ENCODE measurements around the gene POR. TPM values are rescaled to one million over a fixed set of nuclear protein-coding genes. Genes with fewer than 3 reads are reported as not detected.

POR gene
- total and polyA plus RNA-seq, 2 of the 13 experiments (the other 11 are each of a cell fraction or from before 2014, with no cell fraction given), result 145 to 266 TPM

DNA sequence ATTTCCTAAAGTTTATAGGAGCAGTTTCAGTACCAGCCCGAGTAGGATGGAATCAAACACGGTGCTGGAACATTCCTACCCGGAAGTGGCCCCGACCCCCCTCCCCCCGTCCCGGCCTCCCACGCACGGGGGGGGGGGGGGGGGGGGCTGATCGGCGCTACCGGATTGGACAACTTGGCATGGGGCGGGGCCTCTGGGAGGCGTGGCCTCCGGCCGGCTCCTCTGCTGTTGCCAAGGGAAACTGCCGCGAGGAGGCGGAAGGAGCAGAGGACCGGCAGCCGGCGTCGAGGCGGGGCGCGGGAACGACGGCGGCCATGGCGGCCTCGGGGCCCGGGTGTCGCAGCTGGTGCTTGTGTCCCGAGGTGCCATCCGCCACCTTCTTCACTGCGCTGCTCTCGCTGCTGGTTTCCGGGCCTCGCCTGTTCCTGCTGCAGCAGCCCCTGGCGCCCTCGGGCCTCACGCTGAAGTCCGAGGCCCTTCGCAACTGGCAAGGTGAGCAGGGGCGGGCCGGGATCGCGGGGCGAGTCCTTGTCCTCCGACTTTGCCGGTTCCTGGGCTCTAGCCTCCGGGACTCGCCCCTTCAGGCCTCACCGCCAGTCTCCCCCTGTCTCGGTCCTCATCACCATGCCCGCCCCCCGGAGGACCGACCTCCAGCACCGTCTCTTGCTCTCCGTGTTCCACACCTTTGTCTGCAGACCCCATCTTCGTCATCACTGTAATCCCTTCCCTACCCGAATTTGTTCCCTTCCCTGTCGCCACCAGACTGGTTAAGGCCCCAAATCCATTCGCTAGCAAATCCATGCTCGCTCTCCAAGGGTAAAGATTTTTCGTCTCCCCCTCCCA lies 36.0 kb upstream of the POR start, which contains the start of gene RHBDD2 (continued):
- TF ChIP-seq NR2C2 (CRISPR knock-in tag; IDR thresholded peaks at IDR 0.05; ENCODE audit: borderline replicate concordance), result no peak; the same call in 1 of the 2 replicates
- no peak for TF ChIP-seq HMG20B (CRISPR knock-in tag; conservative IDR thresholded peaks at IDR 0.05)
- TF ChIP-seq MTA1 (CRISPR knock-in tag; IDR thresholded peaks at IDR 0.05; ENCODE audit: borderline replicate concordance), result peak; percentile 82; the same call in 1 of the 2 replicates
- no peak for TF ChIP-seq ZNF251 (CRISPR knock-in tag; IDR thresholded peaks at IDR 0.05)
- peak; percentile 78; the same call in 1 of the 2 replicates for TF ChIP-seq HIVEP1 (CRISPR knock-in tag; IDR thresholded peaks at IDR 0.05)
- TF ChIP-seq ERF (CRISPR knock-in tag; IDR thresholded peaks at IDR 0.05), result no peak; the same call in 1 of the 2 replicates
- no peak for TF ChIP-seq JUN (CRISPR knock-in tag; IDR thresholded peaks at IDR 0.05)
- no peak for TF ChIP-seq ATF2 (CRISPR knock-in tag; IDR thresholded peaks at IDR 0.05)
- peak; percentile 90 for TF ChIP-seq GABPB1 (CRISPR knock-in tag; IDR thresholded peaks at IDR 0.05)
- TF ChIP-seq NFIB (CRISPR knock-in tag; IDR thresholded peaks at IDR 0.05; ENCODE audit: borderline replicate concordance), result no peak
- TF ChIP-seq NFRKB (IDR thresholded peaks at IDR 0.05), result no peak
- peak; percentile 65; the same call in 1 of the 2 replicates for TF ChIP-seq ZNF234 (CRISPR knock-in tag; conservative IDR thresholded peaks at IDR 0.05)
- TF ChIP-seq NCOA5 (CRISPR knock-in tag; IDR thresholded peaks at IDR 0.05), result no peak
- no peak for TF ChIP-seq ZNF367 (CRISPR knock-in tag; IDR thresholded peaks at IDR 0.05; ENCODE audit: borderline replicate concordance)
- TF ChIP-seq STAG1 (CRISPR knock-in tag; IDR thresholded peaks at IDR 0.05), result peak; percentile 51
- no peak for TF ChIP-seq GPN1 (CRISPR knock-in tag; IDR thresholded peaks at IDR 0.05; ENCODE audit: borderline replicate concordance)
- TF ChIP-seq, protein P1, sequence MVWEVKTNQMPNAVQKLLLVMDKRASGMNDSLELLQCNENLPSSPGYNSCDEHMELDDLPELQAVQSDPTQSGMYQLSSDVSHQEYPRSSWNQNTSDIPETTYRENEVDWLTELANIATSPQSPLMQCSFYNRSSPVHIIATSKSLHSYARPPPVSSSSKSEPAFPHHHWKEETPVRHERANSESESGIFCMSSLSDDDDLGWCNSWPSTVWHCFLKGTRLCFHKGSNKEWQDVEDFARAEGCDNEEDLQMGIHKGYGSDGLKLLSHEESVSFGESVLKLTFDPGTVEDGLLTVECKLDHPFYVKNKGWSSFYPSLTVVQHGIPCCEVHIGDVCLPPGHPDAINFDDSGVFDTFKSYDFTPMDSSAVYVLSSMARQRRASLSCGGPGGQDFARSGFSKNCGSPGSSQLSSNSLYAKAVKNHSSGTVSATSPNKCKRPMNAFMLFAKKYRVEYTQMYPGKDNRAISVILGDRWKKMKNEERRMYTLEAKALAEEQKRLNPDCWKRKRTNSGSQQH (CRISPR knock-in tag; IDR thresholded peaks at IDR 0.05; ENCODE audit: low read depth), result peak; percentile 82; the same call in 1 of the 2 replicates
- no peak for TF ChIP-seq CBFB (CRISPR knock-in tag; IDR thresholded peaks at IDR 0.05)
- TF ChIP-seq CREM (IDR thresholded peaks at IDR 0.05), result no peak
- no peak; the same call in 1 of the 2 replicates for TF ChIP-seq CREM (CRISPR knock-in tag; IDR thresholded peaks at IDR 0.05)
- TF ChIP-seq, protein P2, sequence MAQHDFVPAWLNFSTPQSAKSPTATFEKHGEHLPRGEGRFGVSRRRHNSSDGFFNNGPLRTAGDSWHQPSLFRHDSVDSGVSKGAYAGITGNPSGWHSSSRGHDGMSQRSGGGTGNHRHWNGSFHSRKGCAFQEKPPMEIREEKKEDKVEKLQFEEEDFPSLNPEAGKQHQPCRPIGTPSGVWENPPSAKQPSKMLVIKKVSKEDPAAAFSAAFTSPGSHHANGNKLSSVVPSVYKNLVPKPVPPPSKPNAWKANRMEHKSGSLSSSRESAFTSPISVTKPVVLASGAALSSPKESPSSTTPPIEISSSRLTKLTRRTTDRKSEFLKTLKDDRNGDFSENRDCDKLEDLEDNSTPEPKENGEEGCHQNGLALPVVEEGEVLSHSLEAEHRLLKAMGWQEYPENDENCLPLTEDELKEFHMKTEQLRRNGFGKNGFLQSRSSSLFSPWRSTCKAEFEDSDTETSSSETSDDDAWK (CRISPR knock-in tag; IDR thresholded peaks at IDR 0.05), result no peak
- 0 out of 2 replicates have a peak, but pooled peaks have one; percentile 62 for TF ChIP-seq ZNF564 (CRISPR knock-in tag; IDR thresholded peaks at IDR 0.05)
- TF ChIP-seq ZNF30 (CRISPR knock-in tag; IDR thresholded peaks at IDR 0.05), result 0 out of 2 replicates have a peak, but pooled peaks have one; percentile 71
- no peak for TF ChIP-seq ZNF660 (CRISPR knock-in tag; IDR thresholded peaks at IDR 0.05; ENCODE audit: borderline replicate concordance, low read depth)
- TF ChIP-seq, protein P3, sequence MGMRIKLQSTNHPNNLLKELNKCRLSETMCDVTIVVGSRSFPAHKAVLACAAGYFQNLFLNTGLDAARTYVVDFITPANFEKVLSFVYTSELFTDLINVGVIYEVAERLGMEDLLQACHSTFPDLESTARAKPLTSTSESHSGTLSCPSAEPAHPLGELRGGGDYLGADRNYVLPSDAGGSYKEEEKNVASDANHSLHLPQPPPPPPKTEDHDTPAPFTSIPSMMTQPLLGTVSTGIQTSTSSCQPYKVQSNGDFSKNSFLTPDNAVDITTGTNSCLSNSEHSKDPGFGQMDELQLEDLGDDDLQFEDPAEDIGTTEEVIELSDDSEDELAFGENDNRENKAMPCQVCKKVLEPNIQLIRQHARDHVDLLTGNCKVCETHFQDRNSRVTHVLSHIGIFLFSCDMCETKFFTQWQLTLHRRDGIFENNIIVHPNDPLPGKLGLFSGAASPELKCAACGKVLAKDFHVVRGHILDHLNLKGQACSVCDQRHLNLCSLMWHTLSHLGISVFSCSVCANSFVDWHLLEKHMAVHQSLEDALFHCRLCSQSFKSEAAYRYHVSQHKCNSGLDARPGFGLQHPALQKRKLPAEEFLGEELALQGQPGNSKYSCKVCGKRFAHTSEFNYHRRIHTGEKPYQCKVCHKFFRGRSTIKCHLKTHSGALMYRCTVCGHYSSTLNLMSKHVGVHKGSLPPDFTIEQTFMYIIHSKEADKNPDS (CRISPR knock-in tag; IDR thresholded peaks at IDR 0.05), result no peak; the same call in 1 of the 2 replicates
